Dermis blood vessel endothelial cell (primary cell): ENCODE results near the gene ZNF69. TPM values are rescaled to one million over a fixed set of nuclear protein-coding genes. Genes with fewer than 3 reads are reported as not detected.
"Not testable (repeated sequence)": the region's sequence is repeated elsewhere in the genome, so short reads cannot be mapped to it uniquely, and the experiment has no call there.

ENCODE experiments used
- DNase-seq: peaks from one replicate; pipeline ENCODE4 v3.0.0; 2010
- total RNA-seq: library from RNA; depleted of rRNA; stranded (reverse); fragments of >200 nt; gene quantifications from 2 replicates; pipeline ENCODE4 v1.2.3, GENCODE V29; 2014

ZNF69 gene
- total RNA-seq, 1 donor from 2014 or later = 15.8 TPM

GRCh38 chr19:11902228-11902627 is 14.6 kb downstream of the ZNF69 start:
- DNase-seq = no peak

- no peak for DNase-seq
These were observed 18.3 kb downstream of the ZNF69 start for GRCh38 chr19:11905928-11906327.

GRCh38 chr19:11911937-11912336 is 24.4 kb downstream of the ZNF69 start:
- DNase-seq = not testable (repeated sequence)

GRCh38 chr19:11914417-11915051 is 27.0 kb downstream of the ZNF69 start:
- DNase-seq = not testable (repeated sequence)

- DNase-seq = no peak
These were observed 34.4 kb downstream of the ZNF69 start for GRCh38 chr19:11921852-11922495.

GRCh38 chr19:11924886-11925650 is 37.5 kb downstream of the ZNF69 start, which contains the start of gene ZNF700:
ZNF700 (plus strand) TSS chr19:11925107; CDS start chr19:11925211, 104 bp downstream.
- peak; percentile 90 for DNase-seq

- not testable (repeated sequence) for DNase-seq
These were observed 38.1 kb downstream of the ZNF69 start for GRCh38 chr19:11925651-11926187.

GRCh38 chr19:11927227-11927626 is 39.6 kb downstream of the ZNF69 start:
- DNase-seq = no peak

- no peak for DNase-seq
These were observed 43.5 kb downstream of the ZNF69 start for GRCh38 chr19:11931051-11931450.

- no peak for DNase-seq
These were observed 43.9 kb downstream of the ZNF69 start for GRCh38 chr19:11931513-11931912.

GRCh38 chr19:11935829-11936228 is 48.2 kb downstream of the ZNF69 start:
- DNase-seq = not testable (repeated sequence)

GRCh38 chr19:11938383-11938782 is 50.8 kb downstream of the ZNF69 start:
- DNase-seq = not testable (repeated sequence)

- not testable (repeated sequence) for DNase-seq
These were observed 53.8 kb downstream of the ZNF69 start for GRCh38 chr19:11941361-11941887.

GRCh38 chr19:11942008-11942842 is 54.6 kb downstream of the ZNF69 start:
- DNase-seq = no peak

GRCh38 chr19:11942843-11943108 is 55.2 kb downstream of the ZNF69 start:
- DNase-seq = no peak

- DNase-seq = no peak
These were observed 57.1 kb downstream of the ZNF69 start for GRCh38 chr19:11944656-11945055.

- DNase-seq = no peak
These were observed 61.1 kb downstream of the ZNF69 start for GRCh38 chr19:11948646-11949045.

GRCh38 chr19:11949201-11949600 is 61.6 kb downstream of the ZNF69 start:
- DNase-seq = peak; percentile 7

- not testable (repeated sequence) for DNase-seq
These were observed 62.1 kb downstream of the ZNF69 start for GRCh38 chr19:11949614-11950080.

GRCh38 chr19:11950312-11950711 is 62.7 kb downstream of the ZNF69 start:
- no peak for DNase-seq
